Peyer's patch (tissue), 4 donors: ENCODE measurements around the gene KL. TPM values are rescaled to one million over a fixed set of nuclear protein-coding genes. Genes with fewer than 3 reads are reported as not detected.

Source experiments
- DNase-seq, 3 donors: peaks; one replicate each; pipeline ENCODE4 v3.0.0-alpha.2; 2017 to 2019
- H3K27ac ChIP-seq, 4 donors: fragments of 200-600 bp; sonication (generic); one replicate each; pipeline ENCODE4 v1.5.1; 2016 to 2019
- H3K27me3 ChIP-seq, 2 donors: fragments of 200-600 bp; sonication (generic); one replicate each; pipeline ENCODE4 v1.5.1; 2019
- H3K36me3 ChIP-seq, 3 donors: fragments of 200-600 bp; sonication (generic); one replicate each; pipeline ENCODE4 v1.5.1; 2016 to 2019
- H3K4me1 ChIP-seq, 4 donors: fragments of 200-600 bp; sonication (generic); one replicate each; pipeline ENCODE4 v1.5.1; 2016 to 2019
- H3K4me3 ChIP-seq, 4 donors: fragments of 200-600 bp; sonication (generic); 1 replicate in 3 of 4; 2 replicates in 1 of 4; pipeline ENCODE4 v1.5.1; 2016 to 2019; ENCODE audit warnings: mild to moderate bottlenecking in 1 of 4
- H3K9me3 ChIP-seq, 4 donors: fragments of 200-600 bp; sonication (generic); one replicate each; pipeline ENCODE4 v1.5.1; 2016 to 2019; ENCODE audit warnings: mild to moderate bottlenecking in 1 of 4
- POLR2A ChIP-seq, 2 donors: fragments of 450-650 bp; IDR thresholded peaks; one replicate each; pipeline ENCODE4 v1.5.1; 2017; ENCODE audit warnings: antibody characterized with exemption in 2 of 2, mild to moderate bottlenecking in 2 of 2, moderate library complexity in 2 of 2
- total RNA-seq, 4 donors: library from RNA; depleted of rRNA; stranded (reverse); fragments of >200 nt; gene quantifications; one replicate each; pipeline ENCODE4 v1.1.0, GENCODE V29; 2016
- TF ChIP-seq, protein P1 (sequence below), 6 experiments: fragments of 450-650 bp in 4 of 6; fragments of 200-600 bp in 2 of 6; sonication (generic) in 1 of 6; IDR thresholded peaks; one replicate each; pipeline ENCODE4 v1.5.1; 2017 to 2019; ENCODE audit warnings: antibody characterized with exemption in 6 of 6, mild to moderate bottlenecking in 3 of 6, moderate library complexity in 1 of 6

The KL gene
- total RNA-seq, 4 donors from 2014 or later, result 2.5 to 7.0 (median 4.9) TPM

DNA sequence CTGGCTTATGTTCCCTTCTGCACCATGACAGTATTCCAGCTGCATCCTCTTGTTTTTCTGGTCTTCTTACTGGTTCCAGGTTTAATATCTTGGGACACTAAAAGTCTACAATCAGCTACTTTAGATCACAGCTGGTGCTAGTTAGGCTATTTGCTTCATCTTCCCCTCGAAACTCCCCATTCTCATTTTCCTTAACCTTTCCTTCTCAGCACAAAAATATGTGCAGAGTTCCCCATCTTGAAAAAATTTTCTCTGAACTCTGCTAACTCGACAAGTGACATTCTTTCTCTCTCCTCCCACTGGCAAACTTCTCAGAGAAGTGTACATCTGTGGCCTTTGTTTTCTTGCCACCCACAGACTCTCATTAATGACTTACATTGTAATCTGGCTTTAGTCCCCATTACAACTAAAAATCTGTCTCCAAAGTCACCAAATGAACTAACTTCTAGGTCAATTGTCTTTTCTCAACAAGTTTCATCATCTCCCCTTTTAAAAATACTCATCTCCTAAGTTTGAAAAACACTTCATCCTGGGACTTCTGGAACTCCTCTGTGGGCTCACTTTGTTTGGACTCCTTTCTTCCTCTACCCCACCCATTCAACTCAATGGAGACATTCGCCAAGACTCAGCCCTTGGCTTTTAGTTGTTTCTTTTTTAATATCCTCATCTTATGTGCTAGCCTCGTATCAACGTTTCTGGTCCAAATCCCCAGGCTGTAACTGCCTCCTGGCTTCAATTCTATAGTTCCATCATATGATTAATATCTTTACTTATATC lies 7.1 kb upstream of the KL start:
- Histone ChIP-seq H3K9me3 (peaks cover 0 to 8% (median 0%) of the 10 kb centered on the region in 4 donors), H3K36me3 (no peaks in the 10 kb centered on the region), H3K4me1 (no peaks in the 10 kb centered on the region), H3K27me3 (no peaks in the 10 kb centered on the region), H3K4me3 (no peak overlapping the region), H3K27ac (no peak overlapping the region)
- TF ChIP-seq, protein P1, sequence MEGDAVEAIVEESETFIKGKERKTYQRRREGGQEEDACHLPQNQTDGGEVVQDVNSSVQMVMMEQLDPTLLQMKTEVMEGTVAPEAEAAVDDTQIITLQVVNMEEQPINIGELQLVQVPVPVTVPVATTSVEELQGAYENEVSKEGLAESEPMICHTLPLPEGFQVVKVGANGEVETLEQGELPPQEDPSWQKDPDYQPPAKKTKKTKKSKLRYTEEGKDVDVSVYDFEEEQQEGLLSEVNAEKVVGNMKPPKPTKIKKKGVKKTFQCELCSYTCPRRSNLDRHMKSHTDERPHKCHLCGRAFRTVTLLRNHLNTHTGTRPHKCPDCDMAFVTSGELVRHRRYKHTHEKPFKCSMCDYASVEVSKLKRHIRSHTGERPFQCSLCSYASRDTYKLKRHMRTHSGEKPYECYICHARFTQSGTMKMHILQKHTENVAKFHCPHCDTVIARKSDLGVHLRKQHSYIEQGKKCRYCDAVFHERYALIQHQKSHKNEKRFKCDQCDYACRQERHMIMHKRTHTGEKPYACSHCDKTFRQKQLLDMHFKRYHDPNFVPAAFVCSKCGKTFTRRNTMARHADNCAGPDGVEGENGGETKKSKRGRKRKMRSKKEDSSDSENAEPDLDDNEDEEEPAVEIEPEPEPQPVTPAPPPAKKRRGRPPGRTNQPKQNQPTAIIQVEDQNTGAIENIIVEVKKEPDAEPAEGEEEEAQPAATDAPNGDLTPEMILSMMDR (IDR thresholded peaks at IDR 0.05), result no peak
- TF ChIP-seq POLR2A (IDR thresholded peaks at IDR 0.05), result no peak
- no peak for DNase-seq

DNA sequence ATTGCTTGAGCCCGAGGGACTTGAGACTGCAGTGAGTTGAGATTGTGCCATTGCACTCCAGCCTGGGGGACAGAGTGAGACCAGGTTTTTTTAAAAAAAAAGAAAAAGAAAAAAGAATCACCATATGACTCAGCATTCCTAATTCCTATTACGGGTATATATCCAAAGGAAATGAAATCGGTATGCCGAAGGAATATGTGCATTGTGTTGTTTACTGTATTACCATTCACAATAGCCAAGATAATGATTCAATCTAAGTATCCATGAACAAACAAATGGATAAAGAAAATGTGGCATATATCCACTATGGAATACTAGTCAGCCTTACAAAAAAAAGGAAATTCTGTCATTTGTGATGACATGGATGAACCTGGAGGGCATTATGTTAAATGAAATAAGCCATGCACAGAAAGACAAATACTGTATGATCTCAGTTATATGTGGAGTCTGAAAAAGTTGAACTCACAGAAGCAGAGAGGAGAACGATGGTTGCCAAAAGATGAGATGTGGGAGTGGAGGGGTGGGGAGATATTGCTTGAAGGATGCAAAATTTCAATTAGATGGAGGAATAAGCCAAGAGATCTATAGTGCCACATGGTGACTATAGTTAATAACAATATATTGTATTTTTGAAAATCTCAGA lies 4.3 kb upstream of the KL start:
- Histone ChIP-seq H3K36me3 (no peaks in the 10 kb centered on the region), H3K4me1 (peaks cover 0 to 8% (median 3%) of the 10 kb centered on the region in 4 donors), H3K9me3 (peaks cover 0 to 8% (median 0%) of the 10 kb centered on the region in 4 donors), H3K4me3 (no peak overlapping the region), H3K27ac (no peak overlapping the region), H3K27me3 (no peaks in the 10 kb centered on the region)
- DNase-seq, result no peak
- TF ChIP-seq, protein P1 (IDR thresholded peaks at IDR 0.05), result no peak
- no peak for TF ChIP-seq POLR2A (IDR thresholded peaks at IDR 0.05)

DNA sequence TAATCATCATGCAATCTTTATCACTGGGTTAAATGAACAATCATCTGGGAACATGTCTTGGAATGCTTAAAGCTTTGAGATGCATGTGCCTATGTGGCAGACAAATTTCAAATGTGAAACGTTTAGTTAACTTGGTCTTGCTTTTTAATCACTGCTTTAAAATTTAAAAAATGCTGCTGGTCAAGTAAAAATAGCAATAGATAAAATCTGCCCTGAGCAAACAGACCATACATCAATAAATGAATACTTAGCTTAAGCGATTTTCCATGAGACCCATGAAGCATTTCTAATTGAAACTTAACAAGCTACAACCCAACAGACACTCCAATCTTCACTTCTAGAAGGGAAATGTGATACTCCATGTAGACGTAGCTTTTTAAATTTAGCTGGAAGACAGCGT lies 1.9 kb upstream of the KL start:
- Histone ChIP-seq H3K4me3 (no peak overlapping the region), H3K36me3 (no peaks in the 10 kb centered on the region), H3K27me3 (no peaks in the 10 kb centered on the region), H3K4me1 (peaks cover 0 to 10% (median 4%) of the 10 kb centered on the region in 4 donors), H3K27ac (no peak overlapping the region), H3K9me3 (no peaks in the 10 kb centered on the region)
- TF ChIP-seq POLR2A (IDR thresholded peaks at IDR 0.05), result no peak
- TF ChIP-seq, protein P1 (IDR thresholded peaks at IDR 0.05), result no peak
- DNase-seq, result no peak

DNA sequence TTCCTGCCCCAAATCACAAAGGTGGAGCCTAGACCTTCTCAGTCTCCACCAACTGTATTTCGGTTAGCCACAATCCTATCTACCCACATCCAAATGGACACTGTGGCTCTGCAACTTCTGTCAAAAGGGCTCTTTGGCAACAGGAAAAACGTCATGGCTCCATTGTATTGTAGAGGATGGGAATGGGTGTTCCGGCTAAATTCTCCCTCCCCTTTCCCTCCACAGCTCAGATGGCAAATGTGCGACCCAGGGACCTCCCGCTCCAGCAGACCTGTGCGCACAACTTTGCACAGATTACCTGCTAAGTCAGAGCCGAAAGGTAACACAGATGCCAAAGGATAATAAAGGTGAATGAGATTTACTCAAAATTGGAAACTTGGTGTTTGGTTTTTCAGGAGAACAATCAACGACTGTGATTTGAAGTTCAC lies 968 bp upstream of the KL start:
- peak overlapping the region in 2 of 4 donors; percentile 53 to 74 for H3K27ac ChIP-seq
- peaks cover 0 to 10% (median 4%) of the 10 kb centered on the region in 4 donors for H3K4me1 ChIP-seq
- peak overlapping the region in 2 of 4 donors; percentile 54 to 79 for H3K4me3 ChIP-seq
- H3K36me3 ChIP-seq, result no peaks in the 10 kb centered on the region
- no peaks in the 10 kb centered on the region for H3K27me3 ChIP-seq
- H3K9me3 ChIP-seq, result no peaks in the 10 kb centered on the region
- no peak for DNase-seq
- TF ChIP-seq POLR2A (IDR thresholded peaks at IDR 0.05), result no peak
- TF ChIP-seq, protein P1 (IDR thresholded peaks at IDR 0.05), result no peak

DNA sequence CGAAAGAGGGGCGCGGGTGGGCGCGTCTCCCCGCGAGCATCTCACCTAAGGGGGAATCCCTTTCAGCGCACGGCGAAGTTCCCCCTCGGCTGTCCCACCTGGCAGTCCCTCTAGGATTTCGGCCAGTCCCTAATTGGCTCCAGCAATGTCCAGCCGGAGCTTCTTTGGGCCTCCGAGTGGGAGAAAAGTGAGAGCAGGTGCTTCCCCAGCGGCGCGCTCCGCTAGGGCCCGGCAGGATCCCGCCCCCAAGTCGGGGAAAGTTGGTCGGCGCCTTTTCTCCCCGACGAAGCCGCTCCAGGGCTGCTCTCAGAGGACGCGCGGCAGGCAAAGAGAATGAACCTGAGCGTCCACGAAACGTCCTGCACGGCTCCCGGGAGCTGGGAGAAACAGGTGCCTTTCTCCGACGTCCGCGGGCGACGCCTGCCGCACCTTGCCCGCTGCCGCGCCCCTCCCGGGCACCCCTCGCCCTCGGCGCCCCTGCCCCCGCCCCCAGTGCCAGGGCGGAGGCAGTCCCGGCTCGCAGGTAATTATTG lies 366 bp upstream of the KL start:
- TF ChIP-seq POLR2A (IDR thresholded peaks at IDR 0.05), result no peak
- TF ChIP-seq, protein P1 (IDR thresholded peaks at IDR 0.05), result no peak
- Histone ChIP-seq H3K27me3 (no peaks in the 10 kb centered on the region), H3K4me3 (peak overlapping the region; percentile 22 to 79 (median 46)), H3K4me1 (peaks cover 0 to 10% (median 4%) of the 10 kb centered on the region in 4 donors), H3K27ac (peak overlapping the region in 3 of 4 donors; percentile 32 to 74 (median 53)), H3K9me3 (no peaks in the 10 kb centered on the region), H3K36me3 (no peaks in the 10 kb centered on the region)
- DNase-seq, result peak in 2 of 3 donors; percentile 50 to 79
